Caco-2 (cell line): ENCODE data around the gene RBM12. TPM values are rescaled to one million over a fixed set of nuclear protein-coding genes. Genes with fewer than 3 reads are reported as not detected.
"Not testable (repeated sequence)": the region's sequence is repeated elsewhere in the genome, so short reads cannot be mapped to it uniquely, and the experiment has no call there.

Experiments used
- BruUV-seq: library from RNA; stranded (reverse); fragments of 400-500 nt; replicated peaks from 2 replicates; lab custom pipeline; 2021; lab: Mats Ljungman, UMichigan
- CTCF ChIA-PET: fragments of 300-600 bp; sonication (Branson Sonifier 250); formaldehyde crosslinking; loops from one replicate; lab custom pipeline; 2022; ENCODE audit warnings: antibody characterized with exemption; lab: Charles Lee
- POLR2A ChIA-PET: fragments of 300-600 bp; sonication (Branson Sonifier 250); formaldehyde crosslinking; loops from one replicate; lab custom pipeline; 2022; ENCODE audit warnings: antibody characterized with exemption; lab: Charles Lee
- DNase-seq, 2 experiments: peaks; one replicate each; pipeline versions ENCODE4 v3.0.0 to v3.0.0-alpha.2; 2020 to 2022
- H3K27me3 ChIP-seq: replicated peaks from 2 replicates; pipeline ENCODE4 v1.6.0; 2011; ENCODE audit warnings: low read length; ENCODE audit not compliant: control insufficient read depth, insufficient read depth
- H3K36me3 ChIP-seq: 2 replicates; pipeline ENCODE4 v1.5.1; 2011; ENCODE audit warnings: low read length; ENCODE audit not compliant: control insufficient read depth, insufficient read depth
- H3K4me1 ChIP-seq: fragments of 250-450 bp; sonication (Bioruptor Pico); 2 replicates; pipeline ENCODE4 v1.5.1; 2020; ENCODE audit warnings: mild to moderate bottlenecking
- H3K4me3 ChIP-seq: 2 replicates; pipeline ENCODE4 v1.5.1; 2011; ENCODE audit warnings: low read depth, mild to moderate bottlenecking, control low read depth, low read length
- H3K9me3 ChIP-seq: fragments of 250-450 bp; sonication (Bioruptor Pico); 2 replicates; pipeline ENCODE4 v1.5.1; 2020; ENCODE audit warnings: mild to moderate bottlenecking, moderate library complexity
- H3K27ac Mint-ChIP-seq: one replicate; pipeline ENCODE4 v1.8.0; 2022; ENCODE audit warnings: mixed read lengths; ENCODE audit not compliant: unreplicated experiment
- H3K27me3 Mint-ChIP-seq: one replicate; pipeline ENCODE4 v1.8.0; 2022; ENCODE audit warnings: mixed read lengths; ENCODE audit not compliant: insufficient read depth, unreplicated experiment
- H3K36me3 Mint-ChIP-seq: one replicate; pipeline ENCODE4 v1.8.0; 2022; ENCODE audit warnings: mild to moderate bottlenecking, mixed read lengths; ENCODE audit not compliant: insufficient read depth, unreplicated experiment
- H3K4me1 Mint-ChIP-seq: one replicate; pipeline ENCODE4 v1.8.0; 2022; ENCODE audit warnings: low read depth, mixed read lengths; ENCODE audit not compliant: unreplicated experiment
- H3K4me3 Mint-ChIP-seq: one replicate; pipeline ENCODE4 v1.8.0; 2022; ENCODE audit warnings: mild to moderate bottlenecking, moderate library complexity, mixed read lengths; ENCODE audit not compliant: unreplicated experiment
- H3K9me3 Mint-ChIP-seq: one replicate; pipeline ENCODE4 v1.8.0; 2022; ENCODE audit warnings: mixed read lengths; ENCODE audit not compliant: unreplicated experiment
- CTCF ChIP-seq, 2 experiments: fragments of 200-600 bp in 1 of 2; IDR thresholded peaks; 1 replicate in 1 of 2; 2 replicates in 1 of 2; pipeline versions ENCODE4 v1.5.1 to v1.8.0; 2011 to 2022; ENCODE audit warnings: antibody characterized with exemption in 1 of 2, control low read depth in 1 of 2, inconsistent platforms in 1 of 2, low read depth in 1 of 2, low read length in 1 of 2, mild to moderate bottlenecking in 1 of 2, moderate library complexity in 1 of 2; ENCODE audit not compliant: insufficient read depth in 1 of 2, severe bottlenecking in 1 of 2, unreplicated experiment in 1 of 2
- intact Hi-C: fragments of 100-400 bp; cut with micrococcal nuclease; formaldehyde crosslinking; loops from one replicate; pipeline ENCODE4 v1.10.0; 2022; ENCODE audit not compliant: unreplicated experiment
- total RNA-seq: library from RNA; stranded (reverse); gene quantifications from 2 replicates; pipeline ENCODE4 v1.2.3, GENCODE V29; 2022

Gene RBM12
- total RNA-seq, 1 experiment from 2014 or later: 147 TPM

GRCh38 chr20:35695245-35695749 is 30.6 kb upstream of the RBM12 start:
- peaks cover 17% of the 10 kb centered on the region for H3K4me1 Mint-ChIP-seq
- intact Hi-C loops: loop anchor here (5.0 kb wide), 1 partner anchor 233 kb away; no protein-coding TSS in a partner anchor
- no peaks in the 10 kb centered on the region for H3K9me3 Mint-ChIP-seq
- no peaks in the 10 kb centered on the region for H3K27me3 Mint-ChIP-seq
- no peak overlapping the region for H3K4me3 ChIP-seq
- peaks cover 58% of the 10 kb centered on the region for H3K36me3 Mint-ChIP-seq
- no peaks in the 10 kb centered on the region for H3K27me3 ChIP-seq
- no peak for TF ChIP-seq CTCF (IDR thresholded peaks at IDR 0.05; ENCODE audit: insufficient read depth in 1 of 2, low read depth in 1 of 2, low read length in 1 of 2, severe bottlenecking in 1 of 2, unreplicated experiment in 1 of 2)
- H3K4me1 ChIP-seq: peaks cover 15% of the 10 kb centered on the region
- ChIA-PET CTCF (interaction anchor here (0.9 kb wide), 1 partner anchor 76 kb away, joined by 3 read pairs; no protein-coding TSS in a partner anchor), POLR2A (no interaction called here)
- no peak overlapping the region for H3K27ac Mint-ChIP-seq
- peaks cover 2% of the 10 kb centered on the region; the same call in 1 of the 2 replicates for H3K36me3 ChIP-seq
- peak in 1 of 2 experiments; percentile 30 for DNase-seq
- no TSS peak for BruUV-seq
- no peak overlapping the region for H3K4me3 Mint-ChIP-seq
- H3K9me3 ChIP-seq: no peaks in the 10 kb centered on the region

- TF ChIP-seq CTCF (IDR thresholded peaks at IDR 0.05; ENCODE audit: insufficient read depth in 1 of 2, low read depth in 1 of 2, low read length in 1 of 2, severe bottlenecking in 1 of 2, unreplicated experiment in 1 of 2): no peak
- BruUV-seq: no TSS peak
- Histone ChIP-seq H3K4me3 (no peak overlapping the region), H3K27me3 (no peaks in the 10 kb centered on the region), H3K9me3 (peaks cover 9% of the 10 kb centered on the region; the same call in 1 of the 2 replicates), H3K4me1 (no peaks in the 10 kb centered on the region), H3K36me3 (peaks cover 8% of the 10 kb centered on the region)
- H3K27ac Mint-ChIP-seq: no peak overlapping the region
- DNase-seq: peak in 1 of 2 experiments; percentile 31
- H3K36me3 Mint-ChIP-seq: peaks cover 61% of the 10 kb centered on the region
- ChIA-PET CTCF (no interaction called here), POLR2A (interaction anchor here (0.6 kb wide), 1 partner anchor 40 kb away, joined by 4 read pairs; no protein-coding TSS in a partner anchor)
- H3K9me3 Mint-ChIP-seq: peaks cover 13% of the 10 kb centered on the region
- H3K4me3 Mint-ChIP-seq: no peak overlapping the region
- H3K27me3 Mint-ChIP-seq: no peaks in the 10 kb centered on the region
- intact Hi-C loops: no loop called here
- H3K4me1 Mint-ChIP-seq: no peaks in the 10 kb centered on the region
These were observed 25.6 kb upstream of the RBM12 start for GRCh38 chr20:35690265-35690664.

- TF ChIP-seq CTCF (IDR thresholded peaks at IDR 0.05; ENCODE audit: insufficient read depth in 1 of 2, low read depth in 1 of 2, low read length in 1 of 2, severe bottlenecking in 1 of 2, unreplicated experiment in 1 of 2): peak; percentile 32 to 56
- H3K4me3 ChIP-seq, H3K9me3 ChIP-seq, H3K4me1 Mint-ChIP-seq, H3K27ac Mint-ChIP-seq, H3K36me3 ChIP-seq, BruUV-seq, H3K27me3 Mint-ChIP-seq, H3K27me3 ChIP-seq, H3K4me1 ChIP-seq, H3K4me3 Mint-ChIP-seq, intact Hi-C loops: not testable (repeated sequence)
- CTCF ChIA-PET: interaction anchor here (0.6 to 1.4 kb wide), 4 partner anchors 23 to 301 kb away, joined by 3 to 5 read pairs (median 3); partner anchors contain the start of genes CPNE1 and RBM12
- Mint-ChIP-seq H3K9me3 (peaks cover 13% of the 10 kb centered on the region), H3K36me3 (peaks cover 57% of the 10 kb centered on the region)
- peak; percentile 65 to 74 for DNase-seq
- POLR2A ChIA-PET: interaction anchor here (0.8 kb wide), 1 partner anchor 23 kb away, joined by 3 read pairs; the partner anchor contains the start of genes CPNE1 and RBM12
These were observed 22.2 kb upstream of the RBM12 start for GRCh38 chr20:35686872-35687271.

- ChIA-PET POLR2A (interaction anchor here (0.6 kb wide), 1 partner anchor 9 kb away, joined by 19 read pairs; no protein-coding TSS in a partner anchor), CTCF (interaction anchor here (1.4 kb wide), 1 partner anchor 199 kb away, joined by 5 read pairs; no protein-coding TSS in a partner anchor)
- H3K27me3 Mint-ChIP-seq, H3K4me1 Mint-ChIP-seq, intact Hi-C loops, BruUV-seq, H3K4me1 ChIP-seq, H3K27ac Mint-ChIP-seq, H3K9me3 ChIP-seq, H3K36me3 ChIP-seq, H3K4me3 Mint-ChIP-seq, H3K4me3 ChIP-seq, H3K27me3 ChIP-seq: not testable (repeated sequence)
- H3K9me3 Mint-ChIP-seq: peaks cover 13% of the 10 kb centered on the region
- DNase-seq: peak in 1 of 2 experiments; percentile 19
- peaks cover 45% of the 10 kb centered on the region for H3K36me3 Mint-ChIP-seq
These were observed 20.7 kb upstream of the RBM12 start for GRCh38 chr20:35685368-35685767.
